GM10847 (cell line): Measurements from ENCODE around the gene DLGAP1.

Source experiments
- POLR2A ChIP-seq: IDR thresholded peaks from 2 replicates; pipeline ENCODE4 v1.6.1; 2011; ENCODE audit not compliant: insufficient read length; ENCODE audit errors: extremely low read depth

Gene DLGAP1

GRCh38 chr18:4069183-4069582 lies 385.9 kb downstream of the DLGAP1 start:
- no peak for TF ChIP-seq POLR2A

- no peak for TF ChIP-seq POLR2A
These were observed 386.5 kb downstream of the DLGAP1 start for GRCh38 chr18:4068552-4069158.

GRCh38 chr18:4063545-4063944 lies 391.6 kb downstream of the DLGAP1 start:
- no peak for TF ChIP-seq POLR2A

GRCh38 chr18:4060427-4061281 lies 394.5 kb downstream of the DLGAP1 start:
- no peak for TF ChIP-seq POLR2A

GRCh38 chr18:4058179-4058578 lies 396.9 kb downstream of the DLGAP1 start:
- no peak for TF ChIP-seq POLR2A

- TF ChIP-seq POLR2A, result no peak
These were observed 414.6 kb downstream of the DLGAP1 start for GRCh38 chr18:4040391-4041092.

- TF ChIP-seq POLR2A, result no peak
These were observed 419.6 kb downstream of the DLGAP1 start for GRCh38 chr18:4035521-4035920.

GRCh38 chr18:4026542-4026941 lies 428.6 kb downstream of the DLGAP1 start:
- TF ChIP-seq POLR2A, result no peak

GRCh38 chr18:4024702-4025101 lies 430.4 kb downstream of the DLGAP1 start:
- no peak for TF ChIP-seq POLR2A

- no peak for TF ChIP-seq POLR2A
These were observed 435.1 kb downstream of the DLGAP1 start for GRCh38 chr18:4020026-4020425.

- TF ChIP-seq POLR2A, result no peak
These were observed 437.6 kb downstream of the DLGAP1 start for GRCh38 chr18:4017480-4017879.

- TF ChIP-seq POLR2A, result no peak
These were observed 438.6 kb downstream of the DLGAP1 start for GRCh38 chr18:4016391-4017049.

GRCh38 chr18:4007846-4008245 lies 447.3 kb downstream of the DLGAP1 start:
- TF ChIP-seq POLR2A, result no peak

- no peak for TF ChIP-seq POLR2A
These were observed 450.8 kb downstream of the DLGAP1 start for GRCh38 chr18:4004183-4004829.

- TF ChIP-seq POLR2A, result no peak
These were observed 456.3 kb downstream of the DLGAP1 start for GRCh38 chr18:3998698-3999333.

- TF ChIP-seq POLR2A, result no peak
These were observed 459.5 kb downstream of the DLGAP1 start for GRCh38 chr18:3995476-3996102.
